B cell (primary cell): ENCODE data around the gene NUP62. TPM values are rescaled to one million over a fixed set of nuclear protein-coding genes. Genes with fewer than 3 reads are reported as not detected.
A peak's percentile ranks its signal among the peaks of the same experiment; 100 is the strongest.

ENCODE experiments used
- ATAC-seq: fragments of 200-7000 bp; cut with Tn5 transposase; one replicate; pipeline ENCODE4 v1.10.0; 2021; ENCODE audit warnings: low read depth, mild to moderate bottlenecking, moderate number of reproducible peaks, moderate library complexity
- CTCF ChIA-PET: fragments of 350-600 bp; sonication (Branson Sonifier 250); formaldehyde crosslinking; loops from one replicate; lab custom pipeline; 2021; ENCODE audit warnings: antibody characterized with exemption, inconsistent platforms; lab: Charles Lee
- POLR2A ChIA-PET: fragments of 350-600 bp; sonication (Branson Sonifier 250); formaldehyde crosslinking; loops from one replicate; lab custom pipeline; 2021; ENCODE audit warnings: antibody characterized with exemption; lab: Charles Lee
- DNase-seq: peaks from one replicate; pipeline ENCODE4 v3.0.0; 2013
- H2AFZ ChIP-seq: 2 replicates; pipeline ENCODE4 v1.6.1; 2012; ENCODE audit warnings: mild to moderate bottlenecking, low read depth, low read length; ENCODE audit not compliant: insufficient read depth, poor library complexity, severe bottlenecking
- H3K27ac ChIP-seq, 2 donors: 1 replicate in 1 of 2; 2 replicates in 1 of 2; pipeline ENCODE4 v1.5.1; 2012 to 2013; ENCODE audit warnings: low read length in 2 of 2, mild to moderate bottlenecking in 2 of 2, moderate library complexity in 1 of 2
- H3K27me3 ChIP-seq, 4 experiments: fragments of 200-600 bp in 1 of 4; sonication (generic) in 1 of 4; replicated peaks in 1 of 4; 1 replicate in 2 of 4; 2 replicates in 2 of 4; pipeline versions ENCODE4 v1.6.1 to v1.7.0; 2013 to 2016; ENCODE audit warnings: low read length in 3 of 4, mild to moderate bottlenecking in 2 of 4, mixed read lengths in 1 of 4, moderate library complexity in 1 of 4; ENCODE audit not compliant: insufficient read depth in 4 of 4, control insufficient read depth in 3 of 4; ENCODE audit errors: control extremely low read depth in 1 of 4
- H3K36me3 ChIP-seq, 2 experiments: replicated peaks in 1 of 2; 1 replicate in 1 of 2; 2 replicates in 1 of 2; pipeline versions ENCODE4 v1.6.1 to v1.7.1; 2013; ENCODE audit warnings: low read length in 1 of 2; ENCODE audit not compliant: insufficient read depth in 2 of 2, control insufficient read depth in 1 of 2; ENCODE audit errors: control extremely low read depth in 1 of 2, extremely low read depth in 1 of 2
- H3K4me1 ChIP-seq, 2 donors: fragments of 200-600 bp in 1 of 2; sonication (generic) in 1 of 2; 1 replicate in 1 of 2; 2 replicates in 1 of 2; pipeline versions ENCODE4 v1.5.1 to v1.6.1; 2013 to 2017; ENCODE audit warnings: low read length in 2 of 2; ENCODE audit not compliant: control insufficient read depth in 2 of 2, insufficient read depth in 2 of 2
- H3K4me2 ChIP-seq: replicated peaks from 2 replicates; pipeline ENCODE3; 2012; ENCODE audit warnings: mild to moderate bottlenecking, low read depth, low read length; ENCODE audit not compliant: poor library complexity, severe bottlenecking
- H3K4me3 ChIP-seq, 5 experiments: fragments of 200-600 bp in 1 of 5; sonication (generic) in 1 of 5; 1 replicate in 3 of 5; 2 replicates in 2 of 5; pipeline versions ENCODE4 v1.5.1 to v1.7.0; 2011 to 2016; ENCODE audit warnings: low read length in 4 of 5, mild to moderate bottlenecking in 4 of 5, low read depth in 2 of 5, control low read depth in 1 of 5, moderate library complexity in 1 of 5; ENCODE audit not compliant: insufficient read depth in 1 of 5; ENCODE audit errors: control extremely low read depth in 1 of 5, extremely low read depth in 1 of 5
- H3K79me2 ChIP-seq: fragments of 200-600 bp; sonication (generic); one replicate; pipeline ENCODE4 v1.6.0; 2016; ENCODE audit warnings: low read length; ENCODE audit not compliant: control insufficient read depth, insufficient read depth
- H3K9ac ChIP-seq: fragments of 200-600 bp; sonication (generic); 2 replicates; pipeline ENCODE4 v1.6.1; 2017; ENCODE audit warnings: mild to moderate bottlenecking, low read length, moderate library complexity
- H3K9me3 ChIP-seq, 3 donors: one replicate each; pipeline versions ENCODE4 v1.6.1 to v1.7.1; 2013; ENCODE audit warnings: low read length in 2 of 3; ENCODE audit not compliant: control insufficient read depth in 2 of 3, insufficient read depth in 1 of 3; ENCODE audit errors: control extremely low read depth in 1 of 3
- H4K20me1 ChIP-seq: 2 replicates; pipeline ENCODE4 v1.6.0; 2012; ENCODE audit warnings: mild to moderate bottlenecking, low read length; ENCODE audit not compliant: insufficient read depth, control insufficient read depth, poor library complexity, severe bottlenecking
- H3K27ac Mint-ChIP-seq: one replicate; pipeline ENCODE4 v1.8.0; 2021; ENCODE audit warnings: mixed read lengths
- H3K27me3 Mint-ChIP-seq: one replicate; pipeline ENCODE4 v1.8.0; 2021; ENCODE audit warnings: mixed read lengths
- H3K4me1 Mint-ChIP-seq: one replicate; pipeline ENCODE4 v1.8.0; 2021; ENCODE audit warnings: mixed read lengths
- H3K4me3 Mint-ChIP-seq: one replicate; pipeline ENCODE4 v1.8.0; 2021; ENCODE audit warnings: mixed read lengths
- H3K9me3 Mint-ChIP-seq: one replicate; pipeline ENCODE4 v1.8.0; 2022; ENCODE audit warnings: mixed read lengths; ENCODE audit not compliant: insufficient read depth
- EZH2 ChIP-seq: IDR thresholded peaks from 2 replicates; pipeline ENCODE4 v1.6.1; 2012; ENCODE audit warnings: borderline replicate concordance, low read depth, mild to moderate bottlenecking, moderate library complexity, low read length; ENCODE audit not compliant: insufficient read depth, poor library complexity, severe bottlenecking
- WGBS: methylation state at CpG from one replicate; pipeline ENCODE4 v1.1.5; 2013; ENCODE audit warnings: missing lambda C conversion rate; ENCODE audit not compliant: insufficient coverage; 5-methylcytosine and 5-hydroxymethylcytosine counted together
- intact Hi-C: fragments of 100-400 bp; cut with micrococcal nuclease; formaldehyde crosslinking; loops from one replicate; pipeline ENCODE4 v1.10.0; 2022
- polyA plus RNA-seq: library from polyadenylated mRNA; depleted of rRNA; stranded (reverse); fragments of >200 nt; gene quantifications from 2 replicates; pipeline ENCODE4 v1.2.3, GENCODE V29; 2012
- total RNA-seq, 2 donors: library from RNA; stranded (reverse); fragments of 120-200 nt in 1 of 2; gene quantifications; 1 replicate in 1 of 2; 2 replicates in 1 of 2; pipeline versions ENCODE4 v1.2.3 to v1.2.4, GENCODE V29; 2013 to 2022
- TF ChIP-seq, protein P1 (sequence below): fragments of 200-600 bp; IDR thresholded peaks from one replicate; pipeline ENCODE4 v1.8.0; 2022; ENCODE audit warnings: antibody characterized with exemption, mild to moderate bottlenecking

Gene NUP62
- total and polyA plus RNA-seq, 2 donors (not counting 1 experiment from before 2014, with no cell fraction given), result 25.2 to 75.7 TPM

- intact Hi-C loops, result loop anchor here (1.0 to 2.0 kb wide), 4 partner anchors 17 to 226 kb away; partner anchors contain the start of genes FUZ and RRAS
- Histone ChIP-seq H3K9me3 (peaks cover 0 to 20% (median 0%) of the 10 kb centered on the region in 3 donors), H3K27me3 (no peaks in the 10 kb centered on the region), H2AFZ (peak within 1 kb of the TSS; percentile 94), H3K4me3 (peak within 1 kb of the TSS; percentile 70 to 96 (median 88)), H3K36me3 (peaks cover 0 to 29% of the 10 kb centered on the region in 2 experiments), H3K79me2 (peaks cover 45% of the 10 kb centered on the region), H3K27ac (peak within 1 kb of the TSS; percentile 97 to 98), H3K9ac (peak within 1 kb of the TSS; percentile 81), H3K4me2 (peak within 1 kb of the TSS; percentile 82), H4K20me1 (peaks cover 38% of the 10 kb centered on the region), H3K4me1 (peaks cover 30 to 50% of the 10 kb centered on the region in 2 donors)
- H3K9me3 Mint-ChIP-seq, result no peaks in the 10 kb centered on the region
- ATAC-seq, result peak; percentile 50
- ChIA-PET CTCF (interaction anchor here (0.6 to 1.1 kb wide), 3 partner anchors 76 to 167 kb away, joined by 3 to 4 read pairs (median 4); no protein-coding TSS in a partner anchor), POLR2A (interaction anchor here (0.6 to 5.0 kb wide), 9 partner anchors 10 to 415 kb away, joined by 3 to 40 read pairs (median 4); partner anchors contain the start of genes AKT1S1, ATF5, NUP62 and PTOV1)
- peaks cover 50% of the 10 kb centered on the region for H3K4me1 Mint-ChIP-seq
- peak within 1 kb of the TSS; percentile 100 for H3K27ac Mint-ChIP-seq
- TF ChIP-seq, protein P1, sequence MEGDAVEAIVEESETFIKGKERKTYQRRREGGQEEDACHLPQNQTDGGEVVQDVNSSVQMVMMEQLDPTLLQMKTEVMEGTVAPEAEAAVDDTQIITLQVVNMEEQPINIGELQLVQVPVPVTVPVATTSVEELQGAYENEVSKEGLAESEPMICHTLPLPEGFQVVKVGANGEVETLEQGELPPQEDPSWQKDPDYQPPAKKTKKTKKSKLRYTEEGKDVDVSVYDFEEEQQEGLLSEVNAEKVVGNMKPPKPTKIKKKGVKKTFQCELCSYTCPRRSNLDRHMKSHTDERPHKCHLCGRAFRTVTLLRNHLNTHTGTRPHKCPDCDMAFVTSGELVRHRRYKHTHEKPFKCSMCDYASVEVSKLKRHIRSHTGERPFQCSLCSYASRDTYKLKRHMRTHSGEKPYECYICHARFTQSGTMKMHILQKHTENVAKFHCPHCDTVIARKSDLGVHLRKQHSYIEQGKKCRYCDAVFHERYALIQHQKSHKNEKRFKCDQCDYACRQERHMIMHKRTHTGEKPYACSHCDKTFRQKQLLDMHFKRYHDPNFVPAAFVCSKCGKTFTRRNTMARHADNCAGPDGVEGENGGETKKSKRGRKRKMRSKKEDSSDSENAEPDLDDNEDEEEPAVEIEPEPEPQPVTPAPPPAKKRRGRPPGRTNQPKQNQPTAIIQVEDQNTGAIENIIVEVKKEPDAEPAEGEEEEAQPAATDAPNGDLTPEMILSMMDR, result no peak
- TF ChIP-seq EZH2, result no peak
- under 1% methylated on average over 63 of the region's 65 CpGs for WGBS
- DNase-seq, result peak; percentile 95
- H3K27me3 Mint-ChIP-seq, result no peaks in the 10 kb centered on the region
- H3K4me3 Mint-ChIP-seq, result no peak within 1 kb of the TSS
Measured at GRCh38 chr19:49866933-49867782, 62.1 kb downstream of the NUP62 start, which contains the start of gene PNKP. Gene PNKP (minus strand): TSS chr19:49867576. CDS start chr19:49867204, 372 bp downstream.
